H1 (cell line): ENCODE results near the gene MXI1. TPM values are rescaled to one million over a fixed set of nuclear protein-coding genes. Genes with fewer than 3 reads are reported as not detected.

ENCODE experiments used
- CTCF ChIP-seq, 3 experiments: IDR thresholded peaks; 1 replicate in 2 of 3; 2 replicates in 1 of 3; pipeline versions ENCODE4 v1.5.1 to v1.6.1; 2011; ENCODE audit warnings: low read length in 3 of 3, mild to moderate bottlenecking in 3 of 3, inconsistent platforms in 2 of 3, low read depth in 1 of 3, moderate library complexity in 1 of 3; ENCODE audit not compliant: insufficient read depth in 1 of 3; ENCODE audit errors: control extremely low read depth in 1 of 3
- EZH2 ChIP-seq: fragments of 200-600 bp; sonication (generic); IDR thresholded peaks from 2 replicates; pipeline ENCODE4 v1.7.1; 2012; ENCODE audit warnings: low read depth, mild to moderate bottlenecking, moderate library complexity, low read length, inconsistent platforms; ENCODE audit not compliant: severe bottlenecking
- RFX5 ChIP-seq: IDR thresholded peaks from 2 replicates; pipeline ENCODE4 v1.6.1; 2011; ENCODE audit warnings: low read depth, low read length, improper control_type of control experiment, borderline replicate concordance
- RXRA ChIP-seq: IDR thresholded peaks from 2 replicates; pipeline ENCODE4 v1.6.1; 2011; ENCODE audit warnings: low read depth, mild to moderate bottlenecking, low read length, moderate library complexity; ENCODE audit not compliant: insufficient read depth
- SP1 ChIP-seq: IDR thresholded peaks from 2 replicates; pipeline ENCODE4 v1.6.1; 2011; ENCODE audit warnings: low read depth, low read length
- TAF1 ChIP-seq: IDR thresholded peaks from 2 replicates; pipeline ENCODE4 v1.6.1; 2011; ENCODE audit warnings: mild to moderate bottlenecking, low read depth, low read length
- polyA plus RNA-seq, 7 experiments: library from polyadenylated mRNA; depleted of rRNA in 3 of 7; stranded (reverse) in 5 of 7; unstranded in 2 of 7; fragments of >200 nt in 5 of 7; fragments of 200-250 nt in 2 of 7; gene quantifications; 1 replicate in 5 of 7; 2 replicates in 1 of 7; 4 replicates in 1 of 7; pipeline versions ENCODE4 v1.2.1 to v1.2.3, GENCODE V29; 2011 to 2013; ENCODE audit warnings: missing spikeins in 2 of 7, mixed read lengths in 2 of 7
- total RNA-seq: library from RNA; stranded (reverse); fragmentation: NEBNext Ultra II Directional; extraction: Animal tissue kit (Norgen Biotek cat#: 25700); gene quantifications from 2 replicates; pipeline ENCODE4 v1.2.1, GENCODE V29; 2021

MXI1 gene
- total and polyA plus RNA-seq, 2 of the 8 experiments (the other 6 are each of a cell fraction or from before 2014, with no cell fraction given), result 5.7 to 8.8 TPM

GRCh38 chr10:110209926-110210673 is 2.7 kb downstream of the MXI1 start (continued):
- TF ChIP-seq CTCF (IDR thresholded peaks at IDR 0.05; ENCODE audit: control extremely low read depth in 1 of 3, insufficient read depth in 1 of 3, low read depth in 1 of 3, low read length in 3 of 3) (no peak), RFX5 (no peak), RXRA (no peak), TAF1 (0 out of 2 replicates have a peak, but pooled peaks have one; percentile 5), SP1 (no peak), EZH2 (no peak)
- TF ChIP-seq, all 59 proteins: peak for 3
